ENCODE measurements around the gene INSYN2B.

DNA sequence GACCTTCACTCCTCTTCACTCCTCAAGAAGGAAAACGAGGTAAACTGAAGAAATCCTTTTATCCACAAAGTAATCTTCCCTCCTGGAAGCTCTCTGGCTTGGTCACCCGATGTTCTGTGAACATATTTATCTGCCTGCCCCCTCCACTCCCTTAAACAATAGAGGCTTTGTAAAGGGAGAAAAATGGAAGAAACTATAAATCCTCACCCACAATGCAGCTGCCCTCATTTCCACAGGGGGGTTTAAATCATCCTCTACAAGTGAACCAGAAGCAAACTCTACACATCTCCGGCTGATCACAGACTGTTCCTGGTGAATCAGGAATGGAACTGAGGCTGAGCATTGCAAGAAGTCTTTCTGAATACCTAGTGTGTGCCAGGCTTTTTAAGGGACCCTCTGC is 7.2 kb downstream of the INSYN2B start:
- TF ChIP-seq, protein P1, sequence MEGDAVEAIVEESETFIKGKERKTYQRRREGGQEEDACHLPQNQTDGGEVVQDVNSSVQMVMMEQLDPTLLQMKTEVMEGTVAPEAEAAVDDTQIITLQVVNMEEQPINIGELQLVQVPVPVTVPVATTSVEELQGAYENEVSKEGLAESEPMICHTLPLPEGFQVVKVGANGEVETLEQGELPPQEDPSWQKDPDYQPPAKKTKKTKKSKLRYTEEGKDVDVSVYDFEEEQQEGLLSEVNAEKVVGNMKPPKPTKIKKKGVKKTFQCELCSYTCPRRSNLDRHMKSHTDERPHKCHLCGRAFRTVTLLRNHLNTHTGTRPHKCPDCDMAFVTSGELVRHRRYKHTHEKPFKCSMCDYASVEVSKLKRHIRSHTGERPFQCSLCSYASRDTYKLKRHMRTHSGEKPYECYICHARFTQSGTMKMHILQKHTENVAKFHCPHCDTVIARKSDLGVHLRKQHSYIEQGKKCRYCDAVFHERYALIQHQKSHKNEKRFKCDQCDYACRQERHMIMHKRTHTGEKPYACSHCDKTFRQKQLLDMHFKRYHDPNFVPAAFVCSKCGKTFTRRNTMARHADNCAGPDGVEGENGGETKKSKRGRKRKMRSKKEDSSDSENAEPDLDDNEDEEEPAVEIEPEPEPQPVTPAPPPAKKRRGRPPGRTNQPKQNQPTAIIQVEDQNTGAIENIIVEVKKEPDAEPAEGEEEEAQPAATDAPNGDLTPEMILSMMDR (IDR thresholded peaks at IDR 0.05 in 8 of 11, conservative IDR thresholded peaks at IDR 0.05 in 3 of 11) = no peak
- TF ChIP-seq POLR2A (IDR thresholded peaks at IDR 0.05) = no peak

Measured in spleen (tissue), 7 donors.